GM08714 (cell line): ENCODE measurements around the gene LLCFC1.

Experiments used
- H3K4me3 ChIP-seq: fragments of 200-500 bp; sonication (Bioruptor generic); 2 replicates; pipeline ENCODE4 v1.5.1; 2014; ENCODE audit warnings: mild to moderate bottlenecking, low read length, inconsistent platforms
- ZNF274 ChIP-seq: IDR thresholded peaks from 2 replicates; pipeline ENCODE4 v1.6.1; 2012; ENCODE audit warnings: mild to moderate bottlenecking, low read depth, low read length

The LLCFC1 gene

DNA sequence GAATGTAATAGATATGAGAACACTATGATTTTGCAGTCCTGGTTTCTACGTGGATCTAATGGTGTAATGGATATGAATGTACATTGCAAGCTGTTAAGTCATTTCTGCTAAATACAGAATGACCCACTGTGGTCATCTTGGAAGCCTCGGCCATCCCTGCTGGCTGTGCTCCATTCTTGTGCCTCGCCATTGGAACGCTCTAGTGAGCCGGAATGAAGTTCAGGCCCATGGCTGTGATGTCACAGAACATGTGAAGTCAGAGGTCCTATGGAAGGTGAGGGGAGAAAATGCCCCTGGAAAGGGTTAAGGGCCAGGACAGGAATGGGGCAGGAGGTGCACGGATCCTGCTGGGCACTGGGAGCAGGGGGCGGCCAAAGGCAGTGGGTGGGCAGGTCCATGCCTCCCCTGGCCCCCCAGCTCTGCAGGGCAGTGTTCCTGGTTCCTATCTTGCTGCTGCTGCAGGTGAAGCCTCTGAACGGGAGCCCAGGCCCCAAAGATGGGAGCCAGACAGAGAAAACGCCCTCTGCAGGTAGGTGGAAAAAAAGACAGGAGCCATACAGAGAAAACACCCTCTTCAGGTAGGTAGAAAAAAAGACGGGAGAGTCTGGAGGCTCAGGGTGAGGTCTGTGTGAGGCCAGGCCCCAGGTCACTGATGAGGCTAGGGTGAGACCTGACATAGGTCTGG is at the start of gene LLCFC1:
Gene LLCFC1, plus strand, starts transcription at position 259 of the 685 bp plus-strand sequence. Its CDS starts 138 bp downstream, at position 397.
- no peak for TF ChIP-seq ZNF274

DNA sequence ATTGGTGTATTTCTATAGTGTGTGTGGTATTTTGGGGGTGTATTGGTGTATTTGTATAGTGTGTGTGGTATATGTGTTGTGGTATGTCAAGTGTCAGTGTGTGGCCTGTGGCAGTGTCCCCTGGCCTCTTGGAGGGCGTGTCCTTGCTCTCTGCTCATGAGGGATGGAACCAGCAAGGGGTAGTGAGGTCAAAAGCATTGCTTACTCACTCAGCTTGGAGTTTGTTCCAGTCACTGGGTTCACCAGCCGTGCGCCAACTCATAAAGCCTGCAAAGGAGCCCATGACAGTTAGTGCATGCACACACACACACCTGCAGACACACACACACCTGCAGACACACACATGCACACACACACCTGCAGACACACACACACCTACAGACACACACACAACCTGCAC is 49.5 kb upstream of the LLCFC1 start:
- H3K4me3 ChIP-seq, result no peak overlapping the region
- TF ChIP-seq ZNF274, result no peak

More for the DNA sequence above, at the start of gene LLCFC1:
- no peak within 1 kb of the TSS for H3K4me3 ChIP-seq

DNA sequence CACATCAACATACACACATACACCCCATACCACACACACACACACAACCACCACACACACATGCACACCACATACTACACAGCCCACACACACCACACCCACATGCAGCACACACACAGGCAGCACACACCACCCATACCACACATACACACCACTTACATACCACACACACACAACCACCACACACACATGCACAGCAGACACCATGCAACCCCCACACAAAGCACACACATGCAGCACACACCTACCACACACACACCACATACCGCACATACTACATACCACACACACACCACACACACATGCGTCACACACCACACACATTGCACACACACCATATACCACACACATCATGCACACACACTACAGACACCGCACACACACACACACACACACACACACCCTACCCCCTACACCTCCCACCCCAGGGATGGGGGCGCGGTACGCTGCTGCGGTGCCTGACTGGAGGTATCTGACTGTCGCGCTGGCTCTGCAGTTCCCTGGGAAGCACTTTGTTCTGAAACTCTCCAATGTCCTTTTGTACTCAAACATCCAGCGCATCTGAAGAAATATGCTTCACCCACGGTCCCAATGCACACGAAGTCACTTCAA is 48.3 kb upstream of the LLCFC1 start:
- no peak for TF ChIP-seq ZNF274
- H3K4me3 ChIP-seq, result no peak overlapping the region

DNA sequence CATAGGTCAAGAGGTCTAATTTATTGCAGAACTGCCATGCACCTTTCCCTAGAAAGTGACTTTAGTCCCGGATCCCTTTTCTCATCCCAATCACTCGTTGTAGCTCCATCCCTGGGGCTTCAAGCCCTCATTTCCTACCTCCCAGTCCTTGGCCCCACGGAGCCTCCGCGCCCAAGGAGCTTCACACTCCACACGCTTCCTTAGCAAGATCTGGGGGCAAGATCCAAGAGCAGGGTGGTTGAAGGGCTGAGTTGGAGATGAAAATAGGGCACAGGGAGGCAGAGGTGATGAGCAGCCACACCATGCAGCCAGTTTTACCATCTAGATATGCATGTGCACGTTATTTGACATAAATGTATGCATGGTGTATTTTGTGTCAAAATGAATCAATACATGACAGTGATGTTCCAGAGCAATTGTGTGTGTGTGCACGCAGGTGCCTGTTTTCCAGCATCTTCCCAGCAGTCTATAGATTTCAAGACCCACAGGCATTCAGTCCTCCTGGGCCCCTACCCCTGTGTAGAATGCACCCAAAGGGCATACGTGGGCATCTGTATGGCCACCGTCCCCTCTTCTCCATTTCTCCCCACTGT is 47.7 kb upstream of the LLCFC1 start:
- H3K4me3 ChIP-seq, result no peak overlapping the region
- no peak for TF ChIP-seq ZNF274

DNA sequence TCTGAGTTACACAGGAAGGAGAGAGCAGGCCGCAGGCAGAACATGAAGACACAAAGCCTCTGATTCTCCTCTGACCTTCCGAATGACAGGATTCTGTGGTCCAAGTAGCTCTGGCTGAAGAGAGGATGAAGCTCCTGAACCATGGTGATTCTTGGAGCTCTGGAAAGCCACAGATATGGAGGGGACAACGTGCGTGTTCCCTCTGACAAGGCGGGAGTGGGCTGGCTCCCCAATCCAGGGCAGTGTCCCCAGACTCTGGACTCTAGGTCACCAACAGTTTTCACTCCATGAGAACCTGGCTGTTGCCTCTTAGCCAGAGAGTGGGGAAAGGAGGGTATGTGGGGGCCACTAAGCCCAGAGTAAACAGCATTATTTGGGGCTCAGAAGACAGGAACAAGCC is 46.3 kb upstream of the LLCFC1 start:
- TF ChIP-seq ZNF274, result no peak
- no peak overlapping the region for H3K4me3 ChIP-seq

DNA sequence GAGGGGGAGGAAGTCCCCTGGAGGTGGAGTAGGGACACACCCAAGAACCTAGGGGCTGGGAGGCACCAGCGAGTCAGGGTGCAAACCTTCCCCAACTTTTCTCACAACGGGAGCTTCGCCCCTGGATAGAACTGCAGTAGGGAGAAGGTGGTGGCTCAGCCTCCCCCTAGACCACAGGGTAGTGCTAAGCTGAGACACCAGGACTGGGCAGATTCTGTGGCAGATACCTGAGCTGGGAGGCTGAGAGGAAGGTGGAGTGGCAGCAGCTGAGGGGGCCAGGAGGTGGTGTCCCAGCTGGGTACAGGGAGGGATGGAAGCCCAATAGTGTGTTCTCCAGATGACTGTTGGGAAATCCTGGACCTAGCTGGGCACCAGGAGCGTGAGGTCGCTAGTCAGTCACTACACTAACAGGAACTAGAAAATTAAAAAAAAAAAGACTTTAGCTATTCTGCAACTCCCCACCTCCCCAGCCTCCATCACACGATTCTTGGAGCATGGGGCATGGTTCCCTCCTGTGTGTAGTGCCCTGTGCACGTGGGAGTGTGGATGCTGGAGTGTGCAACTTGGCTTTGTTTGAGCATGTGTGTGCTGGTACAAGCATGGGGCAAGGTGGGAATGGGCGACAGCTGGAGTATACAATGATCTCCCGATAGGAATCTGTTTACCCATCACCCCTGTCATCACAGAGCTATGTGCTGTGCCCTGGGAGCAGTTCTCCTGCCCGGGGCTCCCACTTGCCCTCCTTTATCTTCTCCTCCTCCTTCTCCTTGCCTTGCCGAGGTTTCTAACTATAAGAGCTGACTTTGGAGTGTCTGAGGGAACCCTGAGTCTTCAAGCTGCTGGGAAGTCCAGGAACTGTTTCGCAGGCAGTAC is 44.9 kb upstream of the LLCFC1 start:
- H3K4me3 ChIP-seq, result no peak overlapping the region
- no peak for TF ChIP-seq ZNF274

DNA sequence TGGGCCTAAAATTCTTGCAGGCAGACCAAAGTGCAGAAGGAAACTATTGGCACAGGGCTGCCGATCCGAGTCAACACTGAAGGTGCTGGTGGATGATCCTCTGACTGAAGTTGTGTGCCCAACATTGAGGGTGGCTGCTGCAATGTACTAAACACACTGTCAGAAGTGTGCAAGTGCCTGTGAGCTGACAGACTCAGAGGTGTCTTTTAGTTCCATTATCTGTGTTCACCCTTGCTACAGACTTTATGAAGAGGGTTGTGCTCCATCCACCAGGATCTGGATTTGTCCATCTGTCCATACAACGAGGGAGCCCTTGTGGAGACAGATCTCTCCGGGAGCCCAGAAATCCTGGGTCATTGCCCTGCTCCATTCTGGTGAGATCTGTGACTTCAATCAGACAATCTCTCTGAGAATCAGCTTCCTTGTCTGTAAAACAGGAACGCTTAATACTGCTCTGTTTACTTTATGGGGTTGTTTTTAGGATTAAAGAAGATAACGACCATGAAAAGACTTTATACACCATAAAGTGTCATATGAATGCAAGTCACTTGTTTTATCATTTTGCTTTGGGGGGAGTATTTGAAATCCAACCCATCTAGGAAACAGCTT is 44.2 kb upstream of the LLCFC1 start:
- H3K4me3 ChIP-seq, result no peak overlapping the region
- TF ChIP-seq ZNF274, result no peak

DNA sequence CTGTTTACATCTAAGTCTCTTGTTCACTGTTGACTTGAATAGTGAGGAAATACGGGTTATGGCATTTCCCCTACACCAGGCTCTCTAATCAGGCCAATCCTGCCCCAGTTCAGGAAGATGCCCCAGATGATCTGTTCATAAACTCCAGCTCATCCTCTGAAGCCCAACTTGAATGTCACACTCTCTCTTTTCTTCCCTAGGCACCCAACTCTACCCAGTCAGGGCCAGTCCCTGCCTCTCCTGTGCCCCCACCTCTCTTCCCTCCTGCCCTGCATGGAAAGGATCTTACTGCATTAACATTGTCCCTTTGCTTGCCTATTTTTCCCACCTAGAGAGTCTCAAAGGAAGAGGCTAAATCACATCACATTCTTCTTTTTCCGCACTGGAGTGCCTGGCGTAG is 43.1 kb upstream of the LLCFC1 start:
- H3K4me3 ChIP-seq, result no peak overlapping the region
- no peak for TF ChIP-seq ZNF274

DNA sequence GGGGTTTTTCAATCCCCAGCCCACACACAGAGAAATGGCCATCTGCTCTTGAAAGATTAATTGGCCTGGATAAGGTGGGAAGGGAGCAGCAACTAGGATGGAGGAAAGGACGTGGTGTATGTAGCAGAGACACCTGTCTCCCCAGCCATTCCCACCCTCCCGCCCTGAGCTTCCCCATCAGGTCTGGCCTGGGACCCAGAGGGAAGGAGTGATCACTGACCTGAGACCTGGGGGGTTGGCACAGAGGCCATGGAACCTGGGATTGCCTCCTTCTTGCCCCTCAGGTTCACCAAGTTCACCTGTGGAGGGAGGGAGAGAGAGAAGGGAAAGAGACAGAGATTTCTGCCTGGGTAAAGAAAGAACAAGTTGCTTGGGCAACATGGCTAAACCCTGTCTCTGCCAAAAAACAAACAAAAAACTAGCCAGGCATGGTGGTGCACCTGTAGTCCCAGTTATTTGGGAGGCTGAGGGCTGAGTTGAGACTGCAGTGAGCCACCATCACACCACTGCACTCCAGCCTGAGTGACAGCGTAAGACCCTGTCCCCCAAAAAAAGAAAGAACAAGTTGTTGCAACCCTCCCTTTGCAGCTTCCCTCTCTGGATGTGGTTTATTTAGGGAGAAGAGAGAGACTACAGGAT is 42.4 kb upstream of the LLCFC1 start:
- no peak for TF ChIP-seq ZNF274
- H3K4me3 ChIP-seq, result no peak overlapping the region

DNA sequence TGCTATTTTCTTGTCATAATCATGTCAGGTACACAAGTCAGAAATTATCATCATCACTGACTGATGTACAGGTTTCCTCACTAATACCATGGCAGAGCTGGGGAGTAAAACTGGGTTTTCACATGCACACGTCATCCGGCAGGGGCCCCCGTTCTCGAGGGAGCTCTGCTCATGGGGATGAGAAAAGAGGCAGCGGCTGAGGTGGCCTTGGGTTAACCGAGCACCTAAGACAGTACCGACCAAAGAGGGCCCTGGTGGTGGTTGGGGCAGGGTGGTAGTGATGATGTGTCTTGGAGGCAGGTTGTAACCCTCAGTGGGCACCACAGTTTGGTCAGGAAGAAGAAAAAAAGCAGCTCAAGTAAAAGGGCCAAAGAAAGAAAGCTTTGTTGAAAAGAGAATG is 41.6 kb upstream of the LLCFC1 start:
- TF ChIP-seq ZNF274, result no peak

DNA sequence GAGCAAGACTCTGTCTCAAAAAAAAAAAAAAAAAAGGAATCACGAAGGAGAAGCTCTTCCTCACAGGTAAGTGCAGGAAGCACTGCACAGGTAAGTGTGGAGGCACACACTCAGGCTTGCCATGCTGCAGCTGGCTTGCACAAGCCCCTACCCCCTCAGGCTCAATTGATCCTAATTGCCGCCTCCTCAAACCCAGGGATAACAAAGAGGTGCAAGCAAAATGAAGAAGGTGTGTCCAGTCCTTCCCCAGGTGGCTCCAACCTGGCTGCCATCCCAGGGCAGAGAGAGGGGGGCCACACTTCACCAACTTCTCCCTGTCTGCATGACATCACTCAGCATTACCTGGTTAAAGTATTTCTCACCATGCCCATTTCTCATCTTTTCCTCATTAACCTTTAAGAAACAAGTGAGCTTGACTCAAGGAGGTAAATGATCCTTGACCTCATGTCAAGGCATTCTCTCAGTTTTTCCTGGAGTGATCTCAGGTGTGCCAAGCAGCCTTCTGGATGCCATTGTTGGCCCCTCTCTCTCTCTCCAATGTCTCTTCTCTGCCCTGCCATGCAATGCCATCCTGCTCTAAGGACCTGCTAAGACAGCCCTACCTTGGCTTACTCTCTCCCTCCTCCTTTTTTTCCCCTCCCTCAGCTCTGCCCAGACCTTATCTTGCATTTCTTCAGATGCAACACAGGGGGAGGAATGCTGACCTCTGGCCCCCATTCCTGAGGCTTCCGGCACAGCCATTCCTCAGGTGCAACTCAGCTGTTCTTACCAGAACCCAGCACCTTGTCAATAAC is 40.7 kb upstream of the LLCFC1 start:
- no peak for TF ChIP-seq ZNF274
- H3K4me3 ChIP-seq, result no peak overlapping the region

More for the DNA sequence above, 41.6 kb upstream of the LLCFC1 start:
- H3K4me3 ChIP-seq, result no peak overlapping the region

DNA sequence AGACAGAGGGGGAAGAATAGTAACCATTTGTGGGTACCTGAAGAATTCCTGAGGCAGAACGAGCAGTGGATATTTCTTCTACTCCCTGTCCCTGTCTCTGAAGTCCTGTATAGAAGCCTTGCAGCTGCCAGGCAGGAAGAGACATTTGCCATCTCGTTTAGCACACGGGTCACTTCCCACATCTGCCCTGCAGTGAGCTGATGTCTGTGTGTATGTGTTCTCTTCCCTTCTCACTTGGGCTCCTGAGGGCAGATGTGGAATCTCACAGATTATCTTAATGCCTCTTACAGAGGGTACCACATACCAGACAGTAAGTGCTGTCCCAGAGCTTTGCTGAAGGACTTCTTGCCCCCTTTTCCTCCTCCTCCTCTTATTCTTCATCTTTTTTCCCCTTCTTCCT is 39.6 kb upstream of the LLCFC1 start:
- H3K4me3 ChIP-seq, result no peak overlapping the region
- no peak for TF ChIP-seq ZNF274
